IMR-90 (cell line): Measurements from ENCODE around the gene MACROD1. TPM values are rescaled to one million over a fixed set of nuclear protein-coding genes. Genes with fewer than 3 reads are reported as not detected.

Source experiments
- ATAC-seq: fragments of 200-7000 bp; cut with Tn5 transposase; 2 replicates; pipeline ENCODE4 v1.9.1; 2020; ENCODE audit warnings: low read depth, mild to moderate bottlenecking, moderate library complexity
- BruUV-seq: library from RNA; stranded (reverse); fragments of 400-500 nt; replicated peaks from 2 replicates; lab custom pipeline; 2021; lab: Mats Ljungman, UMichigan
- CTCF ChIA-PET: fragments of 300-600 bp; formaldehyde crosslinking; extraction: SDS; loops from one replicate; lab custom pipeline; 2021; ENCODE audit warnings: antibody characterized with exemption; lab: Yijun Ruan, JAX
- POLR2A ChIA-PET: fragments of 300-600 bp; sonication (Branson Sonifier 250); formaldehyde crosslinking; loops from one replicate; lab custom pipeline; 2022; ENCODE audit warnings: antibody characterized with exemption; ENCODE audit not compliant: unreplicated experiment; lab: Charles Lee
- DNase-seq: peaks from one replicate; pipeline ENCODE4 v3.0.0; 2013
- H2AFZ ChIP-seq: replicated peaks from 2 replicates; pipeline ENCODE3; 2013; ENCODE audit warnings: low read length, mild to moderate bottlenecking; ENCODE audit not compliant: poor library complexity
- H2AK5ac ChIP-seq: 2 replicates; pipeline ENCODE4 v1.6.1; 2013; ENCODE audit warnings: low read depth, low read length, inconsistent platforms
- H2AK9ac ChIP-seq: replicated peaks from 2 replicates; pipeline ENCODE3; 2013; ENCODE audit warnings: mild to moderate bottlenecking, low read depth, low read length, moderate library complexity; ENCODE audit not compliant: poor library complexity
- H2BK120ac ChIP-seq: 2 replicates; pipeline ENCODE4 v1.6.1; 2013; ENCODE audit warnings: low read depth, low read length, inconsistent platforms
- H2BK15ac ChIP-seq: 3 replicates; pipeline ENCODE4 v1.6.1; 2013; ENCODE audit warnings: low read depth, low read length, inconsistent platforms
- H2BK20ac ChIP-seq: 2 replicates; pipeline ENCODE4 v1.6.1; 2013; ENCODE audit warnings: low read depth, mild to moderate bottlenecking, inconsistent platforms, low read length, moderate library complexity
- H2BK5ac ChIP-seq: 2 replicates; pipeline ENCODE4 v1.6.1; 2013; ENCODE audit warnings: mild to moderate bottlenecking, low read depth, low read length, inconsistent platforms; ENCODE audit not compliant: poor library complexity, severe bottlenecking
- H3K14ac ChIP-seq: replicated peaks from 2 replicates; pipeline ENCODE4 v1.6.1; 2013; ENCODE audit warnings: low read depth, low read length, inconsistent platforms
- H3K18ac ChIP-seq: 2 replicates; pipeline ENCODE4 v1.6.1; 2013; ENCODE audit warnings: low read depth, low read length, control low read depth
- H3K23ac ChIP-seq: 2 replicates; pipeline ENCODE4 v1.6.1; 2013; ENCODE audit warnings: low read depth, low read length, inconsistent platforms
- H3K27ac ChIP-seq: 2 replicates; pipeline ENCODE4 v1.5.1; 2013; ENCODE audit warnings: mild to moderate bottlenecking, control low read depth, low read length; ENCODE audit not compliant: insufficient read depth
- H3K27me3 ChIP-seq: 2 replicates; pipeline ENCODE4 v1.6.1; 2013; ENCODE audit warnings: low read length; ENCODE audit not compliant: control insufficient read depth, insufficient read depth
- H3K36me3 ChIP-seq: 2 replicates; pipeline ENCODE4 v1.6.1; 2013; ENCODE audit warnings: low read length, mixed read lengths; ENCODE audit not compliant: control insufficient read depth, insufficient read depth
- H3K4ac ChIP-seq: 2 replicates; pipeline ENCODE4 v1.6.1; 2013; ENCODE audit warnings: low read depth, low read length, inconsistent platforms
- H3K4me1 ChIP-seq: 2 replicates; pipeline ENCODE4 v1.6.1; 2013; ENCODE audit warnings: low read length, mixed read lengths; ENCODE audit not compliant: control insufficient read depth, insufficient read depth
- H3K4me2 ChIP-seq: 2 replicates; pipeline ENCODE4 v1.6.1; 2013; ENCODE audit warnings: low read depth, mild to moderate bottlenecking, control low read depth, low read length, moderate library complexity
- H3K4me3 ChIP-seq: 2 replicates; pipeline ENCODE4 v1.5.1; 2013; ENCODE audit warnings: low read depth, mild to moderate bottlenecking, control low read depth, low read length, moderate library complexity; ENCODE audit not compliant: insufficient read depth
- H3K56ac ChIP-seq: 2 replicates; pipeline ENCODE4 v1.6.1; 2013; ENCODE audit warnings: low read length, inconsistent platforms; ENCODE audit not compliant: insufficient read depth; ENCODE audit errors: extremely low read depth
- H3K79me1 ChIP-seq, 2 experiments: 2 replicates each; pipeline ENCODE4 v1.6.1; 2013; ENCODE audit warnings: low read length in 2 of 2, inconsistent platforms in 1 of 2, low read depth in 1 of 2
- H3K9ac ChIP-seq: 2 replicates; pipeline ENCODE4 v1.6.1; 2013; ENCODE audit warnings: low read depth, low read length, control low read depth
- H3K9me1 ChIP-seq: 2 replicates; pipeline ENCODE4 v1.6.1; 2013; ENCODE audit warnings: low read length, inconsistent platforms; ENCODE audit not compliant: insufficient read depth
- H3K9me3 ChIP-seq: 2 replicates; pipeline ENCODE4 v1.6.1; 2013; ENCODE audit warnings: low read length; ENCODE audit not compliant: control insufficient read depth, insufficient read depth
- H4K20me1 ChIP-seq: 2 replicates; pipeline ENCODE4 v1.6.1; 2013; ENCODE audit warnings: low read length, inconsistent platforms; ENCODE audit not compliant: insufficient read depth
- H4K5ac ChIP-seq: 2 replicates; pipeline ENCODE4 v1.6.1; 2013; ENCODE audit warnings: mild to moderate bottlenecking, low read depth, low read length, control low read depth
- H4K8ac ChIP-seq, 2 experiments: 2 replicates each; pipeline ENCODE4 v1.6.1; 2013; ENCODE audit warnings: low read depth in 2 of 2, low read length in 2 of 2, control low read depth in 1 of 2, inconsistent platforms in 1 of 2
- H4K91ac ChIP-seq: 2 replicates; pipeline ENCODE4 v1.6.1; 2013; ENCODE audit warnings: low read depth, low read length, inconsistent platforms; ENCODE audit not compliant: insufficient read depth
- BHLHE40 ChIP-seq: fragments of 150-350 bp; IDR thresholded peaks from 2 replicates; pipeline ENCODE4 v1.6.1; 2016; ENCODE audit warnings: mild to moderate bottlenecking, low read depth, low read length
- CTCF ChIP-seq: conservative IDR thresholded peaks from 2 replicates; pipeline ENCODE4 v1.5.1; 2012; ENCODE audit warnings: mild to moderate bottlenecking, low read depth, low read length, improper control_type of control experiment
- FOS ChIP-seq: fragments of 150-350 bp; IDR thresholded peaks from 2 replicates; pipeline ENCODE4 v1.6.1; 2016; ENCODE audit warnings: low read depth, low read length
- MAFK ChIP-seq: IDR thresholded peaks from 2 replicates; pipeline ENCODE4 v1.6.1; 2012; ENCODE audit warnings: low read depth, low read length, improper control_type of control experiment
- MAZ ChIP-seq: IDR thresholded peaks from 2 replicates; pipeline ENCODE4 v1.6.1; 2012; ENCODE audit warnings: low read depth, mild to moderate bottlenecking, low read length, improper control_type of control experiment, moderate library complexity, borderline replicate concordance
- NFE2L2 ChIP-seq: fragments of 150-350 bp; IDR thresholded peaks from 2 replicates; pipeline ENCODE4 v1.6.1; 2016; ENCODE audit warnings: low read depth, mild to moderate bottlenecking, low read length
- POLR2A ChIP-seq: IDR thresholded peaks from 2 replicates; pipeline ENCODE4 v1.6.1; 2012; ENCODE audit warnings: mild to moderate bottlenecking, low read depth, low read length
- RAD21 ChIP-seq: IDR thresholded peaks from 2 replicates; pipeline ENCODE4 v1.6.1; 2012; ENCODE audit warnings: low read length, improper control_type of control experiment
- RFX5 ChIP-seq: IDR thresholded peaks from 2 replicates; pipeline ENCODE4 v1.8.0; 2012; ENCODE audit warnings: low read depth, mild to moderate bottlenecking, low read length, moderate library complexity
- WGBS, 2 experiments: methylation state at CpG; one replicate each; pipeline versions ENCODE4 v1.1.5 to v1.1.7; 2013; ENCODE audit warnings: missing lambda C conversion rate in 2 of 2; ENCODE audit not compliant: insufficient read length in 1 of 2; ENCODE audit errors: extremely low coverage in 2 of 2; 5-methylcytosine and 5-hydroxymethylcytosine counted together
- dilution Hi-C: fragments of 300-500 bp; cut with HindIII; formaldehyde crosslinking; loops from one replicate; pipeline ENCODE4 v1.14.3; 2018; ENCODE audit warnings: low sequenced_read_pairs; ENCODE audit not compliant: unreplicated experiment
- in situ Hi-C: fragments of 300-500 bp; cut with MboI; formaldehyde crosslinking; loops from 3 replicates; pipeline ENCODE4 v1.14.3; 2019; ENCODE audit warnings: low sequenced_read_pairs, inconsistent platforms, mixed read lengths
- intact Hi-C: fragments of 100-400 bp; cut with micrococcal nuclease; formaldehyde crosslinking; loops from 2 replicates; pipeline ENCODE4 v1.10.0; 2022
- polyA plus RNA-seq, 3 experiments: library from polyadenylated mRNA; depleted of rRNA; stranded (reverse); fragments of >200 nt; gene quantifications; 2 replicates each; pipeline ENCODE4 v1.2.3, GENCODE V29; 2012; ENCODE audit warnings: low replicate concordance in 1 of 3
- total RNA-seq: library from RNA; depleted of rRNA; stranded (reverse); fragments of >200 nt; gene quantifications from 2 replicates; pipeline ENCODE4 v1.2.3, GENCODE V29; 2012
- TF ChIP-seq, protein P1 (sequence below): fragments of 150-350 bp; IDR thresholded peaks from 2 replicates; pipeline ENCODE4 v1.6.1; 2017; ENCODE audit warnings: mild to moderate bottlenecking, antibody characterized with exemption, low read length, low read depth

The MACROD1 gene
- total and polyA plus RNA-seq, 2 of the 4 experiments (the other 2 are of a cell fraction), result 2.5 to 9.3 TPM

GRCh38 chr11:64136765-64137441, 29.0 kb downstream of the MACROD1 start:
- Histone ChIP-seq H2AK5ac (no peak overlapping the region), H3K56ac (no peak overlapping the region), H3K14ac (no peak overlapping the region), H4K5ac (no peak overlapping the region), H3K9me3 (no peaks in the 10 kb centered on the region), H3K36me3 (no peaks in the 10 kb centered on the region), H3K18ac (no peak overlapping the region), H2BK20ac (no peak overlapping the region), H2AFZ (no peak overlapping the region), H3K27me3 (no peaks in the 10 kb centered on the region), H3K23ac (no peak overlapping the region), H4K20me1 (no peaks in the 10 kb centered on the region; the same call in 1 of the 2 replicates), H3K9ac (no peak overlapping the region), H3K4me1 (no peaks in the 10 kb centered on the region), H3K79me1 (no peaks in the 10 kb centered on the region; a peak in 1 of 4 replicates), H3K27ac (no peak overlapping the region), H2BK120ac (no peak overlapping the region), H3K4me2 (no peak overlapping the region), H4K8ac (no peak overlapping the region), H2AK9ac (no peak overlapping the region), H3K4ac (no peak overlapping the region), H2BK5ac (no peak overlapping the region), H3K9me1 (no peaks in the 10 kb centered on the region), H3K4me3 (no peak overlapping the region), H2BK15ac (no peak overlapping the region), H4K91ac (no peak overlapping the region)
- dilution Hi-C loops (no loop called here), intact Hi-C loops (no loop called here), in situ Hi-C loops (no loop called here)
- ChIA-PET CTCF (no interaction called here), POLR2A (no interaction called here)
- BruUV-seq, result no TSS peak
- DNase-seq (no peak), ATAC-seq (no peak)
- TF ChIP-seq MAZ (no peak), FOS (no peak), NFE2L2 (no peak), POLR2A (no peak), CTCF (no peak), MAFK (no peak), RAD21 (no peak), RFX5 (no peak), BHLHE40 (no peak)
- TF ChIP-seq, protein P1, sequence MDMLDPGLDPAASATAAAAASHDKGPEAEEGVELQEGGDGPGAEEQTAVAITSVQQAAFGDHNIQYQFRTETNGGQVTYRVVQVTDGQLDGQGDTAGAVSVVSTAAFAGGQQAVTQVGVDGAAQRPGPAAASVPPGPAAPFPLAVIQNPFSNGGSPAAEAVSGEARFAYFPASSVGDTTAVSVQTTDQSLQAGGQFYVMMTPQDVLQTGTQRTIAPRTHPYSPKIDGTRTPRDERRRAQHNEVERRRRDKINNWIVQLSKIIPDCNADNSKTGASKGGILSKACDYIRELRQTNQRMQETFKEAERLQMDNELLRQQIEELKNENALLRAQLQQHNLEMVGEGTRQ, result no peak
- WGBS, 2 experiments, result 44% methylated on average over 9 of the region's 17 CpGs; no CpG with 5 or more reads in 1 of the 2 experiments
